ENCODE data around the gene GPX4.

Gene GPX4, protein sequence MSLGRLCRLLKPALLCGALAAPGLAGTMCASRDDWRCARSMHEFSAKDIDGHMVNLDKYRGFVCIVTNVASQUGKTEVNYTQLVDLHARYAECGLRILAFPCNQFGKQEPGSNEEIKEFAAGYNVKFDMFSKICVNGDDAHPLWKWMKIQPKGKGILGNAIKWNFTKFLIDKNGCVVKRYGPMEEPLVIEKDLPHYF

DNA sequence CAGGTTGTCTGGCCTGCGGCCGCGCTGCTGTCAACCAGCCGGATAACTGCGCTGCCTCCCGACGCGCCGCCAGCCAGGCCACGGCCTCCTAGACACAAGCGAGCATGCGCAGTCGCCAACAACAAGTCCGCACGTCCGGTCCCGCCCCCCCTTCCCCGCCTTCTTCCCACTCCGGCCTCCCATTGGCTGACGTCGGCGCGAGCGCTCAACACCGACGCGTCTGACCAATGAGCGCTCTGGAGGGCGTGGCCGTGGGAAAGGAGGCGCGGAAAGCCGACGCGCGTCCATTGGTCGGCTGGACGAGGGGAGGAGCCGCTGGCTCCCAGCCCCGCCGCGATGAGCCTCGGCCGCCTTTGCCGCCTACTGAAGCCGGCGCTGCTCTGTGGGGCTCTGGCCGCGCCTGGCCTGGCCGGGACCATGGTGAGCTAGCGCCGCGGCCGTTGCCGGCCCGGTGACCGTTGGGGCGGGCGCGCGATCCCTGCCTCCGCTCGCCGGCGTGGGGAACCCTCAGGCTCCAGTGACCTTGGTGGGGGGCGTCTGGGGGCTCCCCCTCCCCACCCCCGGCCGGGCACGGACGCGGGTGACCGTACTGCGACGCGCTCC lies at the start of gene GPX4:
GPX4 (plus strand) TSS at position 287 of the 603 bp plus-strand sequence; CDS start at position 337, 50 bp downstream.
- DNase-seq (ENCODE audit: low read depth), result peak; percentile 97
- H3K4me3 ChIP-seq (ENCODE audit: low read depth, low read length), result peak within 1 kb of the TSS; percentile 56
- TF ChIP-seq, protein P1, sequence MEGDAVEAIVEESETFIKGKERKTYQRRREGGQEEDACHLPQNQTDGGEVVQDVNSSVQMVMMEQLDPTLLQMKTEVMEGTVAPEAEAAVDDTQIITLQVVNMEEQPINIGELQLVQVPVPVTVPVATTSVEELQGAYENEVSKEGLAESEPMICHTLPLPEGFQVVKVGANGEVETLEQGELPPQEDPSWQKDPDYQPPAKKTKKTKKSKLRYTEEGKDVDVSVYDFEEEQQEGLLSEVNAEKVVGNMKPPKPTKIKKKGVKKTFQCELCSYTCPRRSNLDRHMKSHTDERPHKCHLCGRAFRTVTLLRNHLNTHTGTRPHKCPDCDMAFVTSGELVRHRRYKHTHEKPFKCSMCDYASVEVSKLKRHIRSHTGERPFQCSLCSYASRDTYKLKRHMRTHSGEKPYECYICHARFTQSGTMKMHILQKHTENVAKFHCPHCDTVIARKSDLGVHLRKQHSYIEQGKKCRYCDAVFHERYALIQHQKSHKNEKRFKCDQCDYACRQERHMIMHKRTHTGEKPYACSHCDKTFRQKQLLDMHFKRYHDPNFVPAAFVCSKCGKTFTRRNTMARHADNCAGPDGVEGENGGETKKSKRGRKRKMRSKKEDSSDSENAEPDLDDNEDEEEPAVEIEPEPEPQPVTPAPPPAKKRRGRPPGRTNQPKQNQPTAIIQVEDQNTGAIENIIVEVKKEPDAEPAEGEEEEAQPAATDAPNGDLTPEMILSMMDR (IDR thresholded peaks at IDR 0.05; ENCODE audit: control insufficient read depth, extremely low read depth, insufficient read depth), result no peak

DNA sequence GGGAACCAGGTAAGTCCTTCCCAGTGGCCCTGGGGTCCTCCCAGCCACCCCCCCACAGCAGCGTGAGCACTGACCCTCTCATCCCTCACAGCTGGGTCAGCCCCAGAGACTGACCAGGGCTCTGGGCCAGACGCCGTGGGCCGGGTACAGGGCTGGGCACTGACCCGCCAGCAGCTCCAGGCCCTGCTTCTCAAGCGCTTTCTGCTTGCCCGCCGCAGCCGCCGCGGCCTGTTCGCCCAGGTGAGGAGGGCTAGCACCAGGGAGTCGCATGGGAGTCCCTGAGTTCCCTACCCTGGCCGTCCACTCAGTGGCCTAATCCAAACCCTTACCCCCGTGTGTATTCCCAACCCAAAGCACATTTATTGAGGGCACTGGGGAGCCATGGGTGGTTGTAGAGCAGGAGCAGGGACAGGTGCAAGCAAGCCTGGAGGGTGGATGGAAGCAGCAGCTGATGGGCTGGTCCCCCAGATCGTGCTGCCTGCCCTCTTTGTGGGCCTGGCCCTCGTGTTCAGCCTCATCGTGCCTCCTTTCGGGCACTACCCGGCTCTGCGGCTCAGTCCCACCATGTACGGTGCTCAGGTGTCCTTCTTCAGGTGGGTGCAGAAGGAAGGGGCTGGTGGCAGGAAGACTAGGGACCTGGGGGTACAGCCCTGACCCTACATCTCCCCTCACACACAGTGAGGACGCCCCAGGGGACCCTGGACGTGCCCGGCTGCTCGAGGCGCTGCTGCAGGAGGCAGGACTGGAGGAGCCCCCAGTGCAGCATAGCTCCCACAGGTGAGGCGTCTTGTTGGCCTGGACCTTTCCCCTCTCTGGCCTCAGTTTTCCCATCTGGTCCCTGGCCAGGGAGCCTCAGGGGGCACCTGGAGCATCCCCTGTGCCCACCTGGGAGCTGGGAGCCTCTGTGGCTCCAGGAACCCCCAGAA lies 49.4 kb upstream of the GPX4 start:
- DNase-seq (ENCODE audit: low read depth), result no peak
- TF ChIP-seq, protein P1 (IDR thresholded peaks at IDR 0.05; ENCODE audit: control insufficient read depth, extremely low read depth, insufficient read depth), result no peak
- no peak overlapping the region for H3K4me3 ChIP-seq (ENCODE audit: low read depth, low read length)

DNA sequence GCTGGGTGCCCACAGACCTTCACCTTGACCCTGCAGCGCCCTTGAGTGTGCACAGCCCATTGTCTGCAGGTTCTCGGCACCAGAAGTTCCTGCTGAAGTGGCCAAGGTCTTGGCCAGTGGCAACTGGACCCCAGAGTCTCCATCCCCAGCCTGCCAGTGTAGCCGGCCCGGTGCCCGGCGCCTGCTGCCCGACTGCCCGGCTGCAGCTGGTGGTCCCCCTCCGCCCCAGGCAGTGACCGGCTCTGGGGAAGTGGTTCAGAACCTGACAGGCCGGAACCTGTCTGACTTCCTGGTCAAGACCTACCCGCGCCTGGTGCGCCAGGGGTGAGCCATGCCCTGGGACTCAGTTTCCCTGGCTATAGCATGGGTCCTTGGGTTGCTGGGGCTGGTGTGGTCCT lies 48.8 kb upstream of the GPX4 start:
- TF ChIP-seq, protein P1 (IDR thresholded peaks at IDR 0.05; ENCODE audit: control insufficient read depth, extremely low read depth, insufficient read depth), result no peak
- no peak for DNase-seq (ENCODE audit: low read depth)
- no peak overlapping the region for H3K4me3 ChIP-seq (ENCODE audit: low read depth, low read length)

DNA sequence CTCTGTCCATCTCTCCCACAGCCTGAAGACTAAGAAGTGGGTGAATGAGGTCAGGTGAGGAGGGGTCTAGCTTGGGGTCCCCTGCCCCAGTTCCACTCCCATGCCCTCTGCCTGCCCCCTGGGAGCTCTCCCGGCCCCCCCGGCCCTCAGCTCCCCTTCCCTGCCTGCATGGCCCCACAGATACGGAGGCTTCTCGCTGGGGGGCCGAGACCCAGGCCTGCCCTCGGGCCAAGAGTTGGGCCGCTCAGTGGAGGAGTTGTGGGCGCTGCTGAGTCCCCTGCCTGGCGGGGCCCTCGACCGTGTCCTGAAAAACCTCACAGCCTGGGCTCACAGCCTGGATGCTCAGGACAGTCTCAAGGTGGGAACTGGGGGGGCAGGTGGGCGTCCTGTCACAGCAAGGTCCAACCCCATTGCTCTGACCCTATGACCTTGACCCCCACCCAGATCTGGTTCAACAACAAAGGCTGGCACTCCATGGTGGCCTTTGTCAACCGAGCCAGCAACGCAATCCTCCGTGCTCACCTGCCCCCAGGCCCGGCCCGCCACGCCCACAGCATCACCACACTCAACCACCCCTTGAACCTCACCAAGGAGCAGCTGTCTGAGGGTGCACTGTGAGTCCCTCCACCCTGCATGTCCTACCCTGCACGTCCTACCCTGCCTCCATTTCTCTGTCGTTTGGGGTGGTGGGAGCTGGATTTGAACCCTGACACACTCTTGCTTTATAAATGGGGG lies 47.7 kb upstream of the GPX4 start:
- H3K4me3 ChIP-seq (ENCODE audit: low read depth, low read length), result no peak overlapping the region
- TF ChIP-seq, protein P1 (IDR thresholded peaks at IDR 0.05; ENCODE audit: control insufficient read depth, extremely low read depth, insufficient read depth), result no peak
- no peak for DNase-seq (ENCODE audit: low read depth)

DNA sequence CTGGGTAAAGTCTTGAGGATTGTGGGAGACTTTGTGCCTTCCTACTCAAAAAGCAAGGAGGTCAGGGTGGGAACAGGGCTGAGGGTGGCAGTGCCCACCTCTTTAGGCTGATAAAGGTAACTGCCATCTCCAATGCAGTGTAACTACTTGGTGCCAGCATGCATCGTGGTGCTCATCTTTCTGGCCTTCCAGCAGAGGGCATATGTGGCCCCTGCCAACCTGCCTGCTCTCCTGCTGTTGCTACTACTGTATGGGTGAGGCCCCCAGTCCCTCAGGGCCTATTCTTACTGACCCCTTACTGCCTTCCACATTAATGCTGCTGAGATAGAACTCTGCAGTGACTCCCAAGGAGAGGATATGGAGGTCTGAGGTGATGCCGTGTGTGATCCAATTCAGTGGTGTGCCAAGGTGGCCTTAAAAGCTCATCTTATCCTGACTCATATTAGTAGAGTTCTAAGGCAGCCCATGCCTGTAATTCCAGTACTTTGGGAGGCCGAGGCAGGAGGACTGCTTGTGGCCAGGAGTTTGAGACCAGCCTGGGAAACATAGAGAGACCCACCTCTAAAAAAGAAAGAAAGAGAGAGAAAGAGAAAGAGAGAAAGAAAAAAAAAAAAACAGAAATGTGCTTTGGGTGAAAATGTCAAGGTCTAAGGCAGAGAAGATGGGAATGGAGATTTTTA lies 46.5 kb upstream of the GPX4 start:
- no peak for DNase-seq (ENCODE audit: low read depth)

More for the DNA sequence above, 46.5 kb upstream of the GPX4 start:
- TF ChIP-seq, protein P1 (IDR thresholded peaks at IDR 0.05; ENCODE audit: control insufficient read depth, extremely low read depth, insufficient read depth), result no peak
- no peak overlapping the region for H3K4me3 ChIP-seq (ENCODE audit: low read depth, low read length)
